ENCODE measurements around the gene PPP1R3A. TPM values are rescaled to one million over a fixed set of nuclear protein-coding genes. Genes with fewer than 3 reads are reported as not detected.
"Not testable (repeated sequence)": the region's sequence is repeated elsewhere in the genome, so short reads cannot be mapped to it uniquely, and the experiment has no call there.

The PPP1R3A gene
- total RNA-seq, 1 donor from 2014 or later: not detected

GRCh38 chr7:113936982-113937381 is 18.2 kb upstream of the PPP1R3A start:
- no peak for DNase-seq (ENCODE audit: low read depth)
- no peak for TF ChIP-seq CTCF (conservative IDR thresholded peaks at IDR 0.05; ENCODE audit: low read depth, low read length)
- H3K4me3 ChIP-seq (ENCODE audit: low read depth, low read length): no peak overlapping the region

- TF ChIP-seq CTCF (conservative IDR thresholded peaks at IDR 0.05; ENCODE audit: low read depth, low read length): no peak
- H3K4me3 ChIP-seq (ENCODE audit: low read depth, low read length): no peak overlapping the region
- no peak for DNase-seq (ENCODE audit: low read depth)
Measured at GRCh38 chr7:113936535-113936934, 17.7 kb upstream of the PPP1R3A start.

GRCh38 chr7:113929389-113929788 is 10.6 kb upstream of the PPP1R3A start:
- DNase-seq (ENCODE audit: low read depth); H3K4me3 ChIP-seq (ENCODE audit: low read depth, low read length): not testable (repeated sequence)

GRCh38 chr7:113928112-113928511 is 9.3 kb upstream of the PPP1R3A start:
- no peak for TF ChIP-seq CTCF (conservative IDR thresholded peaks at IDR 0.05; ENCODE audit: low read depth, low read length)
- H3K4me3 ChIP-seq (ENCODE audit: low read depth, low read length): no peak overlapping the region
- no peak for DNase-seq (ENCODE audit: low read depth)

GRCh38 chr7:113922049-113922448 is 3.2 kb upstream of the PPP1R3A start:
- H3K4me3 ChIP-seq (ENCODE audit: low read depth, low read length): no peak overlapping the region
- TF ChIP-seq CTCF (conservative IDR thresholded peaks at IDR 0.05; ENCODE audit: low read depth, low read length): no peak

GRCh38 chr7:113921363-113921762 is 2.6 kb upstream of the PPP1R3A start:
- no peak for DNase-seq (ENCODE audit: low read depth)
- no peak overlapping the region for H3K4me3 ChIP-seq (ENCODE audit: low read depth, low read length)
- TF ChIP-seq CTCF (conservative IDR thresholded peaks at IDR 0.05; ENCODE audit: low read depth, low read length): no peak

More at GRCh38 chr7:113922049-113922448, 3.2 kb upstream of the PPP1R3A start:
- DNase-seq (ENCODE audit: low read depth): no peak

GRCh38 chr7:113917840-113918239 is 969 bp downstream of the PPP1R3A start:
- DNase-seq (ENCODE audit: low read depth): no peak
- no peak for TF ChIP-seq CTCF (conservative IDR thresholded peaks at IDR 0.05; ENCODE audit: low read depth, low read length)
- no peak overlapping the region for H3K4me3 ChIP-seq (ENCODE audit: low read depth, low read length)

- no peak for TF ChIP-seq CTCF (conservative IDR thresholded peaks at IDR 0.05; ENCODE audit: low read depth, low read length)
- no peak overlapping the region for H3K4me3 ChIP-seq (ENCODE audit: low read depth, low read length)
- no peak for DNase-seq (ENCODE audit: low read depth)
Measured at GRCh38 chr7:113915956-113916355, 2.9 kb downstream of the PPP1R3A start.

Measured in epithelial cell of proximal tubule (primary cell).